C1 segment of cervical spinal cord (tissue), 14 donors: ENCODE data around the gene ADSS2.
"Not testable (repeated sequence)": the region's sequence is repeated elsewhere in the genome, so short reads cannot be mapped to it uniquely, and the experiment has no call there.

Source experiments
- DNase-seq, 14 donors: peaks; one replicate each; lab custom pipeline; 2025; lab: John Stamatoyannopoulos, UW

Gene ADSS2

DNA sequence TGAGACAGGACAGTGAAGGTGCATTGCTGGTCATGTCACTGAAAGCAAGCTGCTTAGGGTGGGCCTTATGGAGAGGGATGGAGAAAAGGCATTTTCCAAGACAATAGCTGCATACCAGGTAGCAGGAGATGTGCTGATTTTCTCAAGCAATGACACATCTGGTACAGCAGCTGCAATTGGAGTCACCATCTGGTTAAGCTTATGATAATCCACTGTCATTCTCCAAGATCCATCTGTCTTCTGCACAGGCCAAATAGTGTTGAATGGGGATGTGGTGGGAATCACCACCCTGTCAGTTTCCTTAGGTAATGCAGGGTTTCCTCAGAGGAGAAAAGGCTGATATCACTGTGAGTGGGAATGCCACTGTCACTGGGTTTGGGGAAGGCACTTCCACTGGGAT, 54.6 kb downstream of the ADSS2 start:
- DNase-seq, result no peak

DNA sequence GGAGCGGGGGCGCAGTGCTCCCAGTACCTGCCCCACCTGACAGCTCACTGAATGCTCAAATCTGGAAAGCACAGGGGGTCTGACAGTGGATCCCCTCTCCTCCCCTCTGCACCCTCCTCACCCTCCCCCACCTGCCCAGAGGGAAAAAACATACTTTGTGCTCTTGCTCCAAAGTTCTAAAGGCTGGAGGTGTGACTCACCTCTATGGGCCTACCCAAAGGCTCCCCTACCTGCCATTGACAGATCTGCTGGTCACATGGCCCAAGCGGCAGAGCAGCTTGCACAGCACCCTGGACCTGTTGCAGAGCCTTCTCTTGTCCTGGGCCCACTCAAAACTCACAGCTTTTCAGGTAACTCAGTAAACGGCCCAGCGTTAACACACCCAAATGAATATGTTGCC, 55.7 kb downstream of the ADSS2 start:
- no peak for DNase-seq

DNA sequence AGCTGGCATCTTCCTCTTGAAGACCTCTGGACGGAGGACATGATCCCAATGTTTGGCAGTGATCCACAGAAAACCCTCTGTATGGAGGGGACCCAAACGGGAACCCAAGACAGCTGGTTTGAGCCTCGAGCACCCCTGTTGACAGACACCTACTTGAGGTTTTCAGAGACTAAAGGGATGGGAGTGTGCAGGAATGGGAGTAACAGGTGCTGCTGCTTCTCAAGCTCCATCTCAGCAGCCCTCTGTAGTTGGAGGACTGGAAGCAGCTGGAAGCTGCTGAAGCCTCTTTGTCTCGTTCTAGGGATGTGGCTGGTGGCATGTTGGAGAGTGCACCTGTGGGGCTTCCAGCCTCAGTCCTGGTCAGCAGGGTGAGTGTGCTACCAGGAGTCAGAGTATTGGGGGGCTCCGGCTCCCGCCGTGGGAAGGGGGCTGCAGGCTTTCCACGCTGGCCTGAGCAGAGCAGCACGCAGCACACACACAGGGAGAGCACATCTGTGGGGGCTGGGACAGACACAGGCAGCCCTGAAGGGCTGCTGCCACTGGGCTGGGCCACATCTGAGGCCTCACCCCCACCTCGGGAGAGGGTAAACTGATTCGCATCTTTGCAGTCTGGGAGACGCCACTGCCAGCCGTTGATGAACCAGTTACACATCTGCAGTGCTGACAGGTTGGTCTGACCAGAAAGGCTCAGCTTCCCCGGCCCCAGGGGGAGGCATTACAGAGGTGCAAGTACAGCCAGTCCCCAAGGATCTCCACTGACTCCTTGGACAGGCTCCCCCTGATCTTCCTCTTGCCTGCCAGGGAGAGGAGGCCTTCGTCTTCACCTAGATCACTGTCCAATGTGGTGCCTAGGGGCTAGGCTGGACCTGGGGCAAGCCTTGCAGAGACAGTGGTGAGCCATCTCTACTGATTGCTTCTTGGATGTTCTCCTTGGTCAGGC, 56.6 kb downstream of the ADSS2 start:
- DNase-seq, result no peak

DNA sequence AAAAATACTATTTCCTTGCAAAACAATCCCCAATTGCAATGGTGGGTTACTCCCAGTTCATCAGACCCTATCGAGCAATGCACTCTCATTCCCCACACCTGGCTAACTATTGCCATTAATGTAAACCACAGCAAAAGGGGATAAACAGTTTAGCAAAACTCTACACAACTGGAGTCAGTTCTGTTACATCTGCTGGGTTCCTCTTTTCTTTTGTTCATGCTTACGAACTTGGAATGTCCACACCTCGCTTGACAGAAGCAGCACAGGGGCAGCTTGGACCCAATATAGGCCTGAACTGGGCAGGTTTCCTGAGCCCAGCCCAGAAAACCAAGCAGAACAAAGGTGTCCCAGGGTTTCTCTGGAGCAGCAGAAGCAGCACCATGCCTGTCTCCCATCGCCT, 57.4 kb downstream of the ADSS2 start:
- no peak for DNase-seq

DNA sequence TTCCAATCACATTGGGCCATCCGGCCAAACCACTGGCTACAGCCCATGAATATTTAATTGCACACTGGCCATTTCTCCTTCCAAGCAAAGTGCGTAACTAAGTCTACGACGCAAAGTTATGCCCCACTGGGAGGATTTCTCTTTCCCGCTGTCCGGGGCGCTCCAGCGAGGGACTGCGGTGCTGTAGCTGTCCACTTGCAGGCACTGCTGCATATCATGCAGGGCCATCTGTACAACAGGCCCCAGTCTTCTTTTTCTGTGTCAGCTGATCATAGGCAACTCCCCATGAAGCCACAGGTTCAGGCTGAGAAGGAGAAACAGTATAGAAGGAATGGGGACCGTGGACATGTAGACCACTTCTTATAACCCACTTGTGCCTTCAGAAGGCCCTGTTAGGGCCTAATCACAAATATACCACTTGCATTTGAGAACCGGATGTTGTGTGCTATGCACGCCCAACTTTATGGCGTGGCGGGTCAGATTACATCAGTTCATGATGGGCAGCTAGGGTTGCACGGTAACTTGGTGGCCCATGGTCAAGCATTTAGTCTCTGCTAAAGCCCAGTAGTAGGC, 58.0 kb downstream of the ADSS2 start:
- DNase-seq, result no peak

DNA sequence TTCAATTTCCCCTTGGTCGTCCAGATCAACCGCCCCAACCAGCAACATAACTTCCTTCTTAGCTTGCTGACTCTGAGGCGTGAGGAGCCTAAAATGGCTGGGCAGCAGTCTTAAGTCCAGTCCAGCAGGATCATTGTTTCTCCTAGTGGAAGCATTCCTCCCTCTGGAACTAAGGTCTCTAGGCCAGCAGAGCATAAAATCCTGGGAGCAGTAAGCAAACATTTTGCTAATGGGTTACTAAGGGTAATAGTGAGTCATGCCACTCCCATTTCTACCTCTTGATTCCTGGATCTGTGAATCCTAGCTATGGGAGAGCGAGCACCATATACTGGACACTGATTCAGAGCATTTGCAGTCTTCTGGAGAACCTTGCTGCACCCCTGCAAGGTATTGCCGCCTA, 59.9 kb downstream of the ADSS2 start:
- no peak for DNase-seq

DNA sequence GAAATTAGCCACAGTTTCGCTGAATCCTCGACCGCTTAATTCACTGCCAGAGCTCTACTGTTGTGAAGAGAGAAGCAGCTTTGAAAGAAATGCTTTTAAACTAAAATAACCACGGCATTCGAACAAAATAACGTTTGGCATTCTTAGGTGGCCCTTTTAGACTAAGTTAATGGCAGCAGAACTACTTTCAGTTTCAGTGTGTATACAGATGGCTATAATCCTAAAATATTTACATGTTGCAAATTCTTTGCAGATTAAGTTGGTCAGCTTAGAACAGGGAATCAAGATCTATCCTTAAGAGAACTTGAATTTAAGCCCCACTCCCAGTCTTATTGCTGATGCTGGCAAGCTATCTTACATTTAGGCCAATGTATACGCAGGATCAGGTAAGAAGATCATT, 62.7 kb downstream of the ADSS2 start:
- DNase-seq, result no peak

DNA sequence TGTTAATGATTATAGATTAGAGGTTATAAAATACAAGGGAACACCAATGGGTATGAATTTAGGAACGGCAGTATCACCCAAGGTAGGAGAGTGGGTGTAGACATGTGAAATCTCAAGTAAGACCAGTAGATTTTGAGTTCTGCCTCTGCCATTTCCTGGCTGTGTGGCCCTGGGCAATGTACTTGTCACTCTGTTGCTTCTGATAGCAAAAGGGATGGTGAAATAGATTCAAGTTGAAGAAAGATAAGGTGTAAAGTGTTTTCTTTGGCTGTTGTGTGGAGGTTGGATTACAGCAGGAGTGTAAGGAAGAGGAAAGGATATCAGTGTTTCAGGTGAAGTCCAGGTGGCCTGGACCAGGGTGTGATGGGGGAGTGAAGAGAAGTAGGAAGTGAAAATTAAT, 64.3 kb downstream of the ADSS2 start:
- no peak for DNase-seq

DNA sequence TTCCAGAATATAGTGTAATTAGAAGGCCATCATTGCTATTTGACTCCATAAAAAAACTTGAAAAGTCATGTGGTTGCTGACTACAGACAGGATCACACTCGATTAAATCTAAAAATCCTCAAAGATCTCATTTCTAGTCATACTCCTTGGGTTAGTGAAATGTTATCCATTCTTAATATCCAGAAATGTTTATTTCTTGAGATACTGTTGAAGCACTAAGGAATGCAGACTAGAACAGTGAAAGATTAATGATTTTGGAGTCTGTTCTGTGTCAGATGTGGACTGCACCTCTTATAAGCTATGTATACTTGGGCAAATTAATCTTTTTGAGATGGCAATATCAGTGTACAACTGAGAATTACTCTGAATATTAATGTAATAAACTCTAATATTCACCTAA, 65.1 kb downstream of the ADSS2 start:
- no peak for DNase-seq

DNA sequence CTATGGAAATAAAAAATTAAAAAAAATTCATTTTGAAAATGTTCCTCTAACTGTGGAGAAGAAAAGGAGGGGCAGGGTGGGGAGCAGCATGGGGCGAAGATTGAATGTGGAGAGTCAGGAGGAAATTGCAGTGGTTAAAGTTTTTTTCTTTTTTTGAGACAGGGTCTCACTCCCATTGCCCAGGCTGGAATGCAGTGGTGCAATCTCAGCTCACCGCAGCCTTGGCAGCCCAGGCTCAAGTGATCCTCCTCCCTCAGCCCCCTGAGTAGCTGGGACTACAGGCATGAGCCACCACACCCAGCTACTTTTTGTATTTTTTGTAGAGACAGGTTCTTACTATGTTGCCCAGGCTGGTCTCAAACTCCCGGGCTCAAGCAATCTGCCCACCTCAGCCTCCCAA, 67.6 kb downstream of the ADSS2 start:
- no peak for DNase-seq

DNA sequence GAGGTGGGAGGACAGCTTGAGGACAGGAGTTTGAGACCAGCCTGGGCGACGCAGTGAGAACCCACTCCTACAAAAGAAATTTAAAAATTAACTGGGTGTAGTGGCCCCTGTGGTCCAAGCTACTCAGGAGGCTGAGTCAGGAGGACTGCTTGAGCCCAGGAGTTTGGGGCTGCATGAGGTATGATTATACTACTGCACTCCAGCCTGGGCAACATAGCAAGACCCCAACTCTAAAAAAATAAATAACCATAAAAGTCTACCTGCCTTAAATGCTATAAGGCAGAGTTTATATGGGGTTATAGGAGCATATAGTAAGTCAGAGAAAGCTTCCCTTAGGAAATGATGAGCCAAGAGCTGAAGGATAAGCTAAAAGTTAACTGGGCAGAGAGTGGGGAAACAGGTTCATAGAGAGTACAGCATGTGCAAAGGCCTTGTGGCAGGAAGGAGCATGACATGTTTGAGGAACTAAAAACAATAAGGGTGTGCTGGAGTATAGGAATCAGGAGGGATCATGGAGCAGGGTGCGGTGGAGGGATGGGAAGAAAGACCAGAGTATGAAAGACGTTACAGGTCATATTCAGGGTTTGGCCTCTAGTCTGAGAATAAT, 68.3 kb downstream of the ADSS2 start:
- no peak for DNase-seq

DNA sequence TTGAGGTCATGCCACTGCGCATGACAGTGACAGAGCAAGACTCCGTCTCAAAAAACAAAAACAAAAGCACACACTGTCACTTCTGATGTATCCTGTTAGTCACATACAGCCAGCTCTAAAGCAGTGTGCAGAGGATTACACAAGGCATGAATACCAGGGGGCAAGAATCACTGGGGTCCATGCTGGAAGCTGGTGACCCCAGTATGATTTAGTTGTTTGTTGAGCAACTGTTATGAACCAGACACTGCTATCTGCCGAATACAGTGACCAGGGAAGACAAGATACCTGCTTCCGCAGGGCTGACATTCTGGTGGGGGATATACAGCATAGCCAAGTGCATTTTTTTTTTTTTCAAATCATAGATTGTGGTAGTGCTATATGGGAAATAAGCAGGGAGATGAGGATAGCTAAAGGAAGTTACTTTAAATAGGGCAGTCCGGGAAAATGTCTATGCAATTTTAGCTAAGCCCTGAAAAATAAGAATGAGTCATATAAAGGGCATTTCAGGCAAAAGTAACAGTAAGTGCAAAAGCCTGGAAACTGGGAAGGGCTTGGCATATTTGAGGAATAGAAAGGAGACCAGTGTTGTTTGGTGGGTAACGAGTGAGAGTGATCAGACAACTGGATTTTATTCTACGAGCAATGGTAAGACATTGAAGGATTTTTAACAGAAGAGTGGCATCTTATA, 69.7 kb downstream of the ADSS2 start:
- no peak for DNase-seq

DNA sequence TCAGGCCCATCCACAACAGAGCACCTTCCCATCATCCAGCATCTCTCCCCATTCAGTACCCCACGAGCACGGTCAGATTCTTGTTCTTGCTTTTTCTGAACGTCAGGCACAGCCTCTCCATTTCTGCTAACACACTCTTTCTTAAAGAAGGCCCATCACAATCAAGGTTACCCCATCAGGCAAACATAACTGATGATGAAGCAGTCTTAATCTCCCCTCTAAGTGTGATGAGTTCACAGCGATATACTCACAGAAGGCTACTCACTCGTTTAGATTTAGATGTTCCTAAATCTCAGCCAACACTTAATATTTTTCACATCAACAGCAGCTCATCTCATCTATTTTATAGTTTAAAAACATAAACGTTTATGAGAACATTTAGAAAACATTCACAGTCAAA, 75.6 kb downstream of the ADSS2 start:
- no peak for DNase-seq

DNA sequence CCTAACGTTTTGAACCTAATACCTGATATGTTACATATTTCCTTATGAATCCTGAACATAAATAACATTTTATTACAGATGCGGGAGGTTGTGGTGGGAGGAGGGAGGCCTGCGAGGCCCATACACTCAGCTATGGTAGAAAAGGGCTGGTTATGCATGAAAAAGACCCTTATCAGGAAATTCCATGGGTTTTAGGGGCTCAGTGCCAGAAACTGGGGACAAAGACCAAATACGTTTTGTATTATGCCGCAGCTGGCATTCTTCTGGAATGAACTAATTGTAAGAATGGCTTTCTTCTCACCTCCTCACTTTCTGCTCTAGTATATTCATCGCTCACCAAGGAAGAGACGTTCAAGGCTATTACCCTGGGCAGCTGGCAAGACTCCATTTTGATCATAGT, 76.7 kb downstream of the ADSS2 start:
- no peak for DNase-seq

DNA sequence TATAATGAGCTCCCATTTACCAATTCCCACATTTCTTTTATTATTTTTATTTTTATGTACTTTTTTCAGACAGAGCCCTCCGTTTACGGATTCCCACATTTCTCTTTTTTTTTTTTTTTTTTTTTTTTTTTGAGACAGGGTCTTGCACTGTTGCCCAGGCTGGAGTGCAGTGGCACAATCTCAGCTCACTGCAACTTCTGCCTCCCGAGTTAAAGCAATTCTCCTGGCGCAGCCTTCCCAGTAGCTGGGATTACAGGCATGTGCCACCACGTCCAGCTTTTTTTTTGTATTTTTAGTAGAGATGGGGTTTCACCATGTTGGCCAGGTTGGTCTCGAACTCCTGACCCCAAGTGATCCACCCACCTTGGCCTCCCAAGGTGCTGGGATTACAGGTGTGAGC, 77.2 kb downstream of the ADSS2 start:
- DNase-seq, result not testable (repeated sequence)

DNA sequence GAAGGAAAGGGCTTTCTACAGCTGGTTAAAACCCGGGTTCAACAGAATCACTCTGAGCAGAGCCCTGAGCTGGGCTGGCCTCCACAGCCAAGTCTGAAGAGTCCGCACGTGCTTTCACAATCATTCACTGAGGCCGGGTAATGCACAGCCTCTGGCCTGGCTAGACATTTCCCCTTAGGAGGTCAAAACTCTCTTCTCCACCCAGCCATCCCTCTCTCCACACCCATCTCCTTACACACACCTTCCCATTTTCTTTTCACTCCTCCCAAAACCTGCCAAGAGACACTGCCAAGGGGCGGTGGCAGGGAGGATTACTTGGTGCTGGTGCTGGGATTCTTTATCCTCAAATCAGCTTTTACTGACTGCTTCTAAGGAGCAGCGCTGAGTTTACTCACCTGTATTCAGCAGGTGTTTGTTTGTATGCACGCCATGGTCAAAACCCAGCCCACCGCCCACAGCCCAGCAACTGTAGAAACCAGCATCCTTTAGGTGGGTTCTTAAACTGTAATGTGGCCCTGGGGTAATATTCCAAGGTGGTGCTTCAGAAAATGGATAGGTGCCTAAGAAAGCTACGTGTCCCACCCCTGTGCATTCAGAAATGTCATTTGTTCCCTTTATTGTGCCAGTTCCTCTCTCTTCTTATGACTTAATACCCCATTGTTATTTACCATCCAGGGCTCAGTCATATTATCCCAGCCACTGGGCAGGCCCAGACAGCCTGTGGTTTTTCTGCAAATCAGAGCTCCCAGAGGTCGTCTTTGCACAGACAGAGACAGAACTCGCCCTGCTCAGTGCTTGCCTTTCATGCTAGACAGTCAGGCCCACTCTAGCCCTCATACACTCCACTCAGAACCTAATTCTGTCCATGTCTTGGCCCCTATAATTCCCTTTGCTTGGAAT, 80.2 kb downstream of the ADSS2 start:
- no peak for DNase-seq

DNA sequence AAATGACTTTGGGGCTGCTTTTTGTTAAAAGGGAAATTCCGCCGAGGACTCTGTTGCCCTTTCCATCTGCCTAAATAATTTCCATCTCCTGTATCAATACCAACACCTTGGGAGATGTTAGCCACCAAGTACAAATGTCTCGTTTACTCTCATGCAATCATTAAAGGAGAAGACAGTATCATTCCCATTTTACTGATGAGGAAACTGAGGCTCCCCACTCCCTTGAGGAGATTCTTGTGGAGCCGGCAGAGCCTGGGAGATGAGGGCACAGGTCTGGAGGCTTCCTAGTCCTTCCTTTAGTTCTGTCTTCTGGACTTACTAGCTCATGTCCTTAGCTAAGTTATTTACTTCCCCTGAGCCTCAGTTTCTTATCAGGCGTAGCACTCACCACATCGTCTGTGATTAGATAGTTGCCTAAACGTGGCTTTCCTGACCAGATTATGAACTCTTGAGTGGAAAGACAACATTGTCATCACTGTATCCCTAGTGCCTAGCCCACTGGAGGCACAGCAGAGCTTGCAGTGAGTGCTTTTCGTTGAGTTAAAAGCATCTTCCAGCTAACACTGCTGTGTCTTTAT, 81.6 kb downstream of the ADSS2 start:
- DNase-seq, result no peak

DNA sequence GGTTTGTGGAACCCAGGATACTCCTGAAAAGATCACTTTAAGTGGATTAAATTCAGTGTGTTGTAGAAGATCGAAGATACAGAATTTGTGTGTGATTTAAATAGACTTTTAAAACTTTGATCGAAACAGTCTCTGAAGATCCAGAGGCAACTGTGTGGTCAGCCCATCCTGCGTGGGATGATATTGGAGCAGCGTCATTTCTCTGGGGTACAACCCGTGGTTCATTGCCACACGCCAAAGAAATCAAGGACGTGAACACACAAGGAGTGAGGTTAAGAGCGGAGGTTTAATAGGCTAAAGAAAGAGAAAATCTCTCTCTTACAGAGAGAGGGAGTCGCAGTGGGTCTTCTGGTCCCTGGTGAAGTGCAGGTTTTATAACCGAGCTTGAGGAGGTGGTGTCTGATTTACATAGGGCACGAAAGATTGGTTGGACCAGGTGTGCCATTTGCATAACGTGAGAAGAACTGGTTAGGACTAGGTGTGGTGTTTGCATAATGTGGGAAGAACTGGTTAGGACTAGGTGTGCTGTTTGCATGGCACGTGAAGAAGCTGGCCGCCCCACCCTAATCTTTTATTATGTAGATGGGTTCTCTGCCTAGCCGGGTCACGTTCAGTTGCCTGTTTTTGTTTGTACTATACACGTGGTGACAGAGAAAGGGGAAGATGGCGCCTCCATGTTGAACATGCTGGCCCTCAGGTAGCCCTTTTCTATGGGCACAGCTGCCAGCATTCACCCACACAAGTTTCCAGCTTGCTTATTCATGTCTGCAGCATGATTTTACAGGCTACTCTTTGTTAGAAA, 82.3 kb downstream of the ADSS2 start:
- no peak for DNase-seq

DNA sequence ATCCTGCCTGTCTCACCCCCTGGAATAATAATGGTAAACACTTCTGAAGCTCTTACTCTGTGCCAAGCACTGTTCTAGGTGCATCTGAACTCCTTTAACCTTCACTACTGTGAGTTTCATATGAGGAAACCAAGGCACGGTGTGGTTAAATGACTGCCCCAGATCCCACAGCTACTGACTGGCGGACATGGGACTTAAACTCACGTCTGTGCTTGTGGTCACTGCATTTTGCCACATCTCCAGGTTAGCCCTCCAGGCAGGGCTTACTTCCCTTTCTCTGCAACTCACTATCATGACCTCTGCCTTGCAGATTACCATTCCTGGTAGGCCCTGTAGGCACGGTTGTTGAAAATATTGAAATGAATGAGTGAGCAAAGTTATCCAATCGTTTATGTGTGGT, 83.4 kb downstream of the ADSS2 start:
- no peak for DNase-seq
